Fibroblast of skin of scalp (primary cell): Measurements from ENCODE around the gene COA7. TPM values are rescaled to one million over a fixed set of nuclear protein-coding genes. Genes with fewer than 3 reads are reported as not detected.
"Not testable (repeated sequence)": the region's sequence is repeated elsewhere in the genome, so short reads cannot be mapped to it uniquely, and the experiment has no call there.

Experiments used
- DNase-seq: peaks from one replicate; pipeline ENCODE4 v3.0.0-alpha.2; 2013
- polyA plus RNA-seq, 2 experiments: library from polyadenylated mRNA; unstranded; fragments of 120-200 nt; gene quantifications; one replicate each; pipeline ENCODE4 v1.2.1, GENCODE V29; 2013; ENCODE audit not compliant: insufficient read length in 2 of 2

Gene COA7
- 15.5 TPM for polyA plus RNA-seq (2013, experiment 1 of 2; ENCODE audit: insufficient read length)
- 17.0 TPM for polyA plus RNA-seq (2013, experiment 2 of 2; ENCODE audit: insufficient read length)

- DNase-seq: peak; percentile 87
Measured at GRCh38 chr1:52697795-52698674, at the start of gene COA7. TSS of gene COA7 (minus strand) at chr1:52698347. CDS start at chr1:52698326, 21 bp downstream.

DNA sequence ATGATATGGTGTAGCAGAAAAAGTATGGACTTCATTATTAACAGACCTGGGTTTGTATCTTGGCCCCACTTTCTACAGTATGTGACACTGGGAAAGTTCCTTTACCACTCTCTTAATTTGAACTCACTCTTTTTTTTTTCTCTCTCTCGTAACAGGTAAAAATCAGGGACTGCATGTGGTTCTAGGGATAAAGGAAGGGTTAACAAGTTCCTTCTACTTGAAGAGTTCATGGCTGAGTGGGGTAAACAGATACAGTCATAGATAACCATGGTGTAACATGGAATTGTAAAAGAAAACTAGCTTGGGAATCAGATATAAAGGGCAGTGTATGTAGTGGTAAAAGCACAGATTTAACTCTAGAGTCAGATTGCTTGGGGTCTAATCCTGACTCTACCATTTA, 49.3 kb upstream of the COA7 start:
- DNase-seq: no peak

- no peak for DNase-seq
Measured at GRCh38 chr1:52746189-52746588, 48.0 kb upstream of the COA7 start.

DNA sequence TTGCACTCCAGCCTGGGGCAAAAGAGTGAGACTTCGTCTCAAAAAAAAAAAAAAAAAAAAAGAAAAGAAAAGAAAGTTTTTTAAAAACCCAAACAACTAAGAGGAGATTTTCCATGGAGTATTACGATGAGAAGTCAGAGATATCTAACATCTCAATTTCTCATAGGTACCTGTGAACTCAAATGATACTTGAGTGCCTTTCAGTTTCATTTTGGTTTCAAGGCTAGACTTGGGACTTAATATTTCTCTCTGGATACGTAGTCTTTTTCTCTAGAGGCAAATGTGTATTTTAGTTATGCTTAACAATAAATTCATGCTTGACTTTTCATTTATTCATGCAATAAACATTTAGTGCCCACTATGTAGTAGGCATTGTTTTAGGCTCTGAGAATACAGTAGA, 43.1 kb upstream of the COA7 start:
- DNase-seq: no peak

GRCh38 chr1:52739699-52740467, 41.7 kb upstream of the COA7 start:
- no peak for DNase-seq

GRCh38 chr1:52738893-52739292, 40.7 kb upstream of the COA7 start:
- DNase-seq: no peak

- DNase-seq: no peak
Measured at GRCh38 chr1:52738148-52738547, 40.0 kb upstream of the COA7 start.

- not testable (repeated sequence) for DNase-seq
Measured at GRCh38 chr1:52735371-52735770, 37.2 kb upstream of the COA7 start.

- no peak for DNase-seq
Measured at GRCh38 chr1:52733368-52733767, 35.2 kb upstream of the COA7 start.

- no peak for DNase-seq
Measured at GRCh38 chr1:52727956-52728656, 30.0 kb upstream of the COA7 start.

DNA sequence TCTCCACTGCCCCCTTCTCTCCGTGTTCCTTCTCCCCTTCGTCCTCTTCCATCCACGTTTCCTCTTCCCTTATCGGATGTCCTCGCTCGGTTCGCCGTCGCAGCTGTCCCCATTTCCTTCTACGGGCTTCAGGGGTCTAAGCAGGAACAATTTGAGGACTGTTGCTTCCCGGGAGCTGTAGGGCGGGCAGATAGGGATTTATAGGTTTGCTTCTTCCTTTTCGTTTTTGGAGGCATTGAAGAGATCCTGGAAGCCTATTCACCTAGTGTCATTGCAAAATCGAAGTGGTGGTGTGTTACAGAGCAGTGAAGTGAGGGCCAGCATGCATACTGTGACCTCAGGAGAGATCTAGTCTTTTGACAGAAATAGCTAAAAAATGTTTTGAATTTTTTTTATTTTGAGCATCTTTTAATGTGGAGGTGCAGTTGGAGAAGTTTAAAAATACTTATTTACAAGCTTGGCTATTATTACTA, 29.0 kb upstream of the COA7 start:
- peak; percentile 5 for DNase-seq

DNA sequence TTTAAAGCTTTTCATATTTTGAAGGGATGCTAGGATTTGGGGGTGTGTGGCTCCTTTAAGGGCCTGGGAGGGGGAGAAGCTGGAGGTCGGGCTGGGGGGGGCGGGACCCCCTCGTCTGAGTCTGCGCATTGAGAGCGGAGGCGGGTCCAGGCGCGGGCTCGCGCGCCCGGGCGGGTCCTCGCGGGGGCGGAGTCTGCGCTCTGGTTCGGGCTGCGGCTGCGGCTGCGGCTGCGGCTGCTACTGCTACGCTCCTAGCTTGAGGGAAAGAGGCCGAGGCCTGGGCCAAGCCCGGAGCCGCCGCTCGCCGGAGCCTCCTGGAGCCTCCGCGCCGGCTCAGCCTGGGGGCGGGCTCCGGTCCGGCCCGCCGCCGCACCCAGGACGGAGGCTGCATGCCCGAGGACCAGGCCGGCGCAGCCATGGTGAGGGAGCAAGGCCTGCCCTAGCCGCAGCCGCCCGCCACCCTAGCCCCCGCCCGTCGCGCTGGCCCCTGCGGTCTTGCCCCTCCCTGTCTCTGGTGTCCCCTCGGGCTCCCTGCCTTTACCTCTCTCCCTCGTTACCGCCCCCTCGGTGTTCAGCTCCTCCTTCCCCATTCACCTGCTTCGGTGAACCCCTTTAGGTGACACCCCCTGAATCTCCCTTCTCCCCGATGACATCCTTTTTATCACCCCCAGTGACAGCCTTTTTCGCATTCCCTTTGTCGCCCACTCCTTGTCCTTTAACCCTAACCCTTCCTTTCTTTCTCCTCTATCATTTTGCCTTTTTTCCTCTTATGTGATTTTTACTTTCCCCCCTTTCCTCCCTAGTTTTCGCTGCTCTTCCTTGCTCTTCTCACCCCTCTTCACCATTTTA, 28.3 kb upstream of the COA7 start, which contains the start of gene ZYG11B:
Gene ZYG11B (plus strand): TSS at position 189 of the 849 bp plus-strand sequence. CDS start 201 bp downstream, at position 390.
- peak; percentile 90 for DNase-seq

DNA sequence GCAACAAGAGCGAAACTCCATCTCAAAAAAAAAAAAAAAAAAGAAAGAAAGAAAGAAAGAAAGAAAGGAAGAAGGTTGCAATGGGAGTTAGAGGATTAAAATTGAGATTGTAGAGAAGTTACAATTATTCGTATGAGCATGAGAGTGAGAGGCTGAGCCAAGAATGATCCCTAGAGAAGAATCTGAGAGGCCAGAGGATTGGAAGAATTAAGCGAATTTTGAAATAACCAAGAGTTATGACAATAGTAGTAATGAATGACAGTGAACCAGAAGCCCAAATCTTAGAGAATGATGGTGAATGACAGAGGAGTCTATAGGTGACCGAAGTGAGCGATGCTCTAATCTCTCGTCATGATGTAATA, 27.7 kb upstream of the COA7 start:
- no peak for DNase-seq

GRCh38 chr1:52723260-52723659, 25.1 kb upstream of the COA7 start:
- DNase-seq: no peak

GRCh38 chr1:52715296-52715695, 17.1 kb upstream of the COA7 start:
- not testable (repeated sequence) for DNase-seq

DNA sequence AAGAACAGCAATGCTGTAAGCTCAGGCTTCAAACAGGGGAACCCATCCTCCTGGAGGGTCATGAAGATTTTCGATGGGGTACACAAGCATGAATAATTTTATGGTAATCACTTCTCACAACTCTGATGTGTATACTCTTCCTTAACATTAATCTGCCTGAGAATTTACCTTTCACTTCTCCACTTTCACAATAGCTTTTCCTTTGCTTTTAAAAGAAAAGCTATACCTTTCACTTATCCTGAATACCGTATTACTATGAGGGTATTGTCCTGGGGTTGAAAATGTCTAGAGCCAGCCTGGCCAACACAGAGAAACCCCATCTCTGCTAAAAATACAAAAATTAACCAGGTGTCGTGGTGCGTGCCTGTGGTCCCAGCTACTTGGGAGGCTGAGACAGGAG, 15.4 kb upstream of the COA7 start:
- no peak for DNase-seq

DNA sequence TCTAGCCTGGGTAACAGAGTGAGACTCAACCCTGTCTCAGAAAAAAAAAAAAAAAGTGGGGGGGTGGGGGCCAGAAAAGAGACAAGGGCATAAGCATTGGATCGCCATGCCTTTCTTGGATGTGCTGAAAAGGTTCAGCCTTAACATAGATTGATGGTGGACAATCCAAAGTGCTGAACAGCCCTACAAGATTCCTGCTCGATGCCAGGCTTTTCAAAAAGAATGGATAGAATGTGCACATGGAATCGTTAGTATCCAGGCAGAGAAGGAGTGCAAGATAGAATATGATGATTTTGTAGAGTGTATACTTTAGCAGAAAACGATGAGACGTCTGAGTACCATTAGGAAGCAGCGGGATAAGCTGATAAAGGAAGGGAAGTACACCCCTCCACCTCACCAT, 10.9 kb upstream of the COA7 start:
- DNase-seq: no peak

GRCh38 chr1:52707927-52708655, 9.9 kb upstream of the COA7 start:
- peak; percentile 72 for DNase-seq

DNA sequence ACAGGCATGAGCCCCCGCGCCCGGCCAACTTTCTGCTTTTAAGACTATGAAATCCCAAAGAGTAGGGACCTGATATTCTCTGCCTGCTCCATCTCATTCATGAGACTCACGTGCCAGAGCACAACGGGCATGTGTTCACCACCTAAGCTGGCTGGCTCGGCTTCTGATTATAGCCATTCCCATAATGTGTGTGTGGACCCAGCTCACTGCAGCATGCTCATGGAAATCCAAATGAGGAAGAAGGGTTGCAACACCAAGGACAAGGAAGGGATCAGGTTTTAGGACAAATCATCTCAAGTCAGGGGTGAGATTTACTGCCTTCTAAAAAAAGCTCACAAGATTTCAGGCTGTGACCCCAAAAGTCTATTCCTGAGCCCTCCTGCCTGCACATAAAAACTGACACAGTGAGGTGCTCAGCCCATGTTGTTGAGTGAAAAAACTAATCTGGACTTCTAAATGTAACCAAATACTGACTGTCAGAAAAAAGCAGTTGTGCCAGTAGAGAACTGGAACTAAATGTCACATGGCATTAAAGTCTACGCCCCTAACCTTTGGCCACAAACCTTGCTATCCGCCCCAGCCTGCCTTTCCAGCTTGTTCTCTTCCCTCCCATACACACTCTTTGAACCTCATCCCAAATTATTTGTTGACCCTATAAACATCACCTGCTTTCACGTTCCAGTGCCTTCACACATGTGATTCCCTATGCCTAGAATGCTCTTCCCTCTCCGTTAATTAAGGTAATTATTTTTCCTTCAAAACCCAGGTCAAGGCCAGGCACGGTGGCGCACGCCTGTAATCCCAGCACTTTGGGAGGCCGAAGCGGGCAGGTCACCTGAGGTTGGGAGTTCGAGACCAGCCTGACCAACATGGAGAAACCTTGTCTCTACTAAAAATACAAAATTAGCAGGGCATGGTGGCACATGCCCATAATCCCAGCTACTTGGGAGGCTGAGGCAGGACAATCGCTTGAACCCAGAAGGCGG, 9.1 kb upstream of the COA7 start:
- no peak for DNase-seq
